GM19395 (cell line): ENCODE measurements around the gene SKIC3.

Experiments used
- ATAC-seq: cut with Tn5 transposase; IDR thresholded peaks from one replicate; pipeline ENCODE4 v1.9.1; 2021; ENCODE audit warnings: mild to moderate bottlenecking, moderate library complexity; ENCODE audit not compliant: unreplicated experiment

The SKIC3 gene

DNA sequence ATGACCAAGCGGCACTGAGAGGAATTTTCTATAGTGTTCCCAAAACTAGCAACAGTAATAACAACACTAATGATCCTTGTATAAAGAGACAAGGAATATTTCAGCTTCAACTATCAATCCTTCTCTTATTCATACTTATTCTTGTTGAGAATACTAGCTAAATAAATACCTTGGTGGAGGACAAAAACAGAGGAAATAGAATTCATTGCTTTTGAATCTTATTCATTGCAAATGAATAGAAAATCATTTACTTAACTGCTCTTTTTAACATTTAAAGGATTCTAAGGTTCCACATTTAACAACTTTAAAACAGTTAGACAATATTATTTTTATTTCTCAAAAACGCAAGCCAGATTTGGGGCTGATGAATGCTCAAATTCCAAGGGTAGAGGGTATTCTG, 22.4 kb downstream of the SKIC3 start:
- ATAC-seq: no peak

DNA sequence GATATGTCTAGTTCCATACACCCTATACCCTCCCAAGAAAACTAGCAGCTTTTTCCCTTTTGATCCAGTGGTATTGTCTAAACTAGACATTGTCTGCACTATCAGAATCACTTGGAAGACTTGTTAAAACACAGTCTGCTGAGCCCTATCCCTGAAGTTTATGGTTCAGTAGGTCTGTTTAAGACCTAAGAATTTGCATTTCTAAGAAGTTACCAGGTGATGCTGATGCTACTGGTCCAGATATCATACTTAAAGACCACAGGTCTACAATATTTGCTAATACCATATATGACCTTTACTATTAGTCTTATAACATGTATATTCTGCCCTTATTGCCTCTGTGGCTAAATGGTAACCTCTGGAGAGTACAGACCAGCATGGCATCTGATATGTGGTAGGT, 23.3 kb downstream of the SKIC3 start:
- peak; percentile 50 for ATAC-seq

DNA sequence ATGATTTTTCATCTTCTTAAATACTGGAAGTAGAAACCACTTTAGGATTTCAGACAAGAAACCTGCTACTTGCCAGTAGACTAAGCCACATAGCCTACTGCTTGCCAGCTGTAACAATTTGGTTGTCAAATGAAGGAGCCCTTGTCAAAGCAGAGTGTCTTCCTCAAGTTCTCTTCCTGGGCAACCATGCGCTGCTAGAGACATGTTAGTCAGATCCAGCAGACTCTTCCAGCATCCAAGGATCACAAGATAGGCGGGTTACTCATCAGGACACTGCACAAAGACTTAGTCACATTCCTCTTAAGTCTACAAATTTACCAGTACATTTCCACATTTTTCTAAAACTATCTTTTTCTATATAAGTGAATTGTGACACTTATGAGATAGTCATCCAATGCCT, 24.4 kb downstream of the SKIC3 start:
- ATAC-seq: no peak

DNA sequence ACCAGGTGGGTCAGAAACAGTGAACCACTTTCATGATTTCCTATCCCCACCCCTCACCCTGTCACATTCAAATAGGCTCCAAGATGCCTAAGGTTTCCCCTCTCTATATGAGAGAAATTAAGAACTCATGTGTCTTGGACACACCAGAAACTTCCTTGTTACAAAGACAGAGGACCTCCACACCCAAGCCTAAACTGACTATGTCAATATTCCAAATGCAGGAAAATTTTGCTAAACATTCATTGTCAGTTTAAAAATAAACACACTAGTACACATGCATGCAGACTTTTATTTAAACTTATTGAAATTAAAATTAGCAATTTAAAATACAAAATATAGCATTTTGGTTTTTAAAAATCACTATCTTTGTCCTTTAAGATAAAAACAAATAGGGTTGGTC, 26.2 kb downstream of the SKIC3 start:
- ATAC-seq: no peak

DNA sequence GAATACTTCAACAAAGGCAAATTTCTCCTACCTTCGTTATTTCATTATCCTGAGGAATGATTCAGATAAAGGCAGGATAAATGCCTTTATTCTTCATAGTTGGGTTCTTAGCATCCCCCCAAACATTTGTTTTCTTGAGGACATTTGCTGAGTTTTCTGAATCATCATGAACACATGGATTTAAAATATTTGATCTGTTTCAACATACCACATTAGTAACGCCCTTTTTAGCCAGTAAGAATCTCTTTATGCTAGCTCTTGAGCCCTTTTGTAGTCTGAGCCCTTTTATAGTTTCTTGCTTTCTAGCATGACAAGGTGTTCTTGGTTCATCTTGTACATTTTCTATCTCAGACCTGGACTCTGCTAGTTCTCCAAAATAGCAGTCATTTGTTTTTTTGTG, 27.9 kb downstream of the SKIC3 start:
- no peak for ATAC-seq

DNA sequence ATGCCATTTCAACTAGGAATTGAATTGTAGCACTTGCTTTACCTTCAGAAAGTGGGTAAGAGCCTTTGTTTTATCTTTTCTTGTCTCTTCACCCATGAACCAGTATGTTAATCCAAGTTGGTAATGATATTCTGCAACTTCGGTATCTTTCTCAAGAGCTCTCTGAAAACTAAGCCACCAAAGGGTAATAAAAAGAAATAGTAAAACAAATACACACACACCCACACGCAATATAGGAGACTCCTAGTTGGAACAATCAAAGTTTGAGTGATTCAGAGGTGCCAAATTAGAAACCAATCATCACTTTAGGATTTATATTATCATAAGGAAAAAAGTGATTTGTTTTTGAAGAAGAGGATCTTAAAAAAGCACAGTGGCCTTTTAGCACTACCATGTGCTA, 30.4 kb downstream of the SKIC3 start:
- no peak for ATAC-seq

DNA sequence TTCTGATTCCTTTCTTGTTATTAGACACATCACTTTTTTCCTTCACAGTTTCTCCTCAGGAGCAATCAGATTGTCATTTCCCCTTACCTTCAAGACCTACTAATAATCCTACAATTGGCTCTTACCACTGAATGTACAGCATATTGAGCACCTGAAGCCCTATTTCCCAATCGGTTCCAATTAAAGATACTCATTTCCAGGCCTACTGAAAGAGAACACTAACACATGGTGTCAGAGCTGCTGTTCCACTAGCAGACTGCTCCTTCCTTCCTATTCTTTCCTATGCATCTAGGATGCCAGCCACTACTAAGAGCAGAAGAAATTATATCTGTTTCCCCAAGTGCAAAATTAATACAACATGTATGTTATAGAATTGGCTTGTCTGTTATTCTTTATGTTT, 34.6 kb downstream of the SKIC3 start:
- no peak for ATAC-seq

DNA sequence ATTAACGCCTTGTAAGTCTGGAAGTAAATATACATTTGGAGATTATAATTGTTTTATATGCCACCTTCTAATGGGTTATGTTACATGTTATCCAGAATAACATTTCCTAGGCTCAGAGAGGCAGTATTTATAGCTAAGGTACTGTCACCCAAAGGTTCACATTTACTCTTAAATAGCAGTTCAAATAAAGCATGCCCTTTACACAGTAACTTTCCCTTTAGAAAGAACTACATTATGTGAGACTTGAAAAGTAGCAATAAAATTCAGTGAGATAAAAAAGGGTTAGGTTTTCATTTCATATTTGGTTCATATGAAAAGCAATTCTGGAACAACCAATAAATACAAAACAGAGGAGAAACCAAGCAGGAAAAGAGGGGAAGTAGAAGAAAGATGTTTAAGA, 35.1 kb downstream of the SKIC3 start:
- no peak for ATAC-seq

DNA sequence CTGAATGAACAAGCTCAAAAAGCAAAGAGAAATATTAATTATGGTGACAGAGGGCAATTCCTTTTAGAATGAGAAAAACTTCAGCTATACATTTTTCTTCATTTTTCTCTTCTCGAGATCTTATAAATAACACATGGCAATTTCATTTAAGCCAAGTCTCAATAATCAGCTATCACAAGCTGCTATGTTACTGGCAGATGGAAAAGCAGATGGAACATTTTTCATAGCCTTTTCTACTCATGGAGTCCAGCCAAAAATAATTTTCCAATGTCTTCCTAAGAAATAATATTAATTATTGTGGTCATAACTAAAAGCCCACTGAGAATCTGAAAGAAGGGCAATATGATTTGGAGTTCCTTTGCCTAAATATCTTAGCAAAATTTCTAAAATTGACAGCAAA, 35.6 kb downstream of the SKIC3 start:
- no peak for ATAC-seq

DNA sequence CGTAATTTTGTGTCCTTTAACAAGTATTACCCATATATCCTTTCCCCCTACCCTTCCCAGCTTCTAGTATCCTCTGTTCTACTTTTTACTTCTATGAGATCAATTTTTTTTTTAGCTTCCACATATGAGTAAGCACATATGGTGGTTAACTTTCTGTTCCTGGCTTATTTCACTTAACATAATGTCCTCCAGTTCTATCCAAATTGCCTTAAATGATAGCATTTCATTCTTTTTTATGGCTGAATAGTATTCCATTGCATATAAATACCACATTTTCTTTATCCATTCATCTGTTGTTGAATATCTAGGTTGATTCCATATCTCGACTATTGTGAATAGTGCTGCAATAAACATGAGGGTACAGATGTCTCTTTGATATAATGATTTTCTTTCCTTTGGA, 36.4 kb downstream of the SKIC3 start:
- no peak for ATAC-seq

DNA sequence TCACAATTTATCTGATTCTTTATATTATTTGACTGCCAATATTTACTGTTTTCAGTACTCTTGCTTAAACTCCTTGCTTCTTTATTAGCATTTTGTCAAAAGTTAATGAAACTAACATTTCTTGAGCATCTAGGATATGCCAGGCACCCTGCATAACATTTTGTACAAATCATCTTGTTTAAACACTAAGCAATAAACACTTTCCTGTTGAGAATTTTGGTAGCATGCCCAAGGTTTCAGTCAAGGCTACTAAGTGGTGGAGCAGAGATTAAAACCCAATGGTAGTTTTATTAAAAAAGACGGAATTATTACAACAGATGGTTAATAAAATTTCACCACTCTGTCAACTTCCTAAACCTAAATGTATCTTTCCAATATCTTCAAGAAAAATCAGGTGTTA, 43.2 kb downstream of the SKIC3 start:
- ATAC-seq: no peak

DNA sequence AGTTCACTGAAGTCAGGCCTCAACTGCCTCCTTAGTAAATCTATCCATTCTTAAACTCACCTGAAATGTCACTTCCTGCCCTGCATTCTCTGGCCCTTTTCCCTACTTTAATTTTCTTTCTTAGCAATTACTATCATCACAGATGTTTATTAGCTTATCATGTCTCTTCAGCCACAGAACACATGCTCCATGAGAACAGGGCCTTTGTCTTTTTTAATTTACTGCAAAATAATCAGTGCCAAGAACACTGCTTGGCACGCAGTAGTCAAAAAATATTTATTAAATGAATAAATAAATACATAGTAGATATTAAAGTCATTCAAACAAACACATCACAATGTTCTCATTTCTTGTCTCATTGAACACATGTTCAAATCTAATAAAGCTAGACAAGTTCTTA, 46.2 kb downstream of the SKIC3 start:
- no peak for ATAC-seq
